Vagina (tissue), 2 donors: ENCODE measurements around the gene CDH13. TPM values are rescaled to one million over a fixed set of nuclear protein-coding genes. Genes with fewer than 3 reads are reported as not detected.

Experiments
- DNase-seq, 2 donors: peaks; one replicate each; pipeline ENCODE4 v3.0.0-alpha.2; 2017; ENCODE audit errors: extremely low spot score in 2 of 2
- H3K27ac ChIP-seq: fragments of 200-600 bp; sonication (generic); one replicate; pipeline ENCODE4 v1.5.1; 2019
- H3K27me3 ChIP-seq: fragments of 200-600 bp; sonication (generic); one replicate; pipeline ENCODE4 v1.5.1; 2019
- H3K36me3 ChIP-seq, 2 donors: fragments of 200-600 bp; sonication (generic); one replicate each; pipeline ENCODE4 v1.5.1; 2017 to 2019
- H3K4me1 ChIP-seq: fragments of 200-600 bp; sonication (generic); one replicate; pipeline ENCODE4 v1.5.1; 2019
- H3K4me3 ChIP-seq, 2 donors: fragments of 200-600 bp; sonication (generic); 1 replicate in 1 of 2; 2 replicates in 1 of 2; pipeline ENCODE4 v1.5.1; 2016 to 2019
- H3K9me3 ChIP-seq: fragments of 200-600 bp; sonication (generic); one replicate; pipeline ENCODE4 v1.5.1; 2019
- POLR2A ChIP-seq, 2 donors: fragments of 450-650 bp; IDR thresholded peaks; one replicate each; pipeline ENCODE4 v1.6.1; 2017; ENCODE audit warnings: antibody characterized with exemption in 2 of 2, mild to moderate bottlenecking in 2 of 2, moderate library complexity in 2 of 2
- POLR2AphosphoS5 ChIP-seq, 2 donors: sonication (generic); formaldehyde crosslinking; IDR thresholded peaks; one replicate each; pipeline ENCODE4 v1.9.0; 2017; ENCODE audit warnings: antibody characterized with exemption in 2 of 2, mild to moderate bottlenecking in 2 of 2, low read depth in 1 of 2; ENCODE audit not compliant: insufficient read depth in 1 of 2
- intact Hi-C: fragments of 100-400 bp; cut with DNase I; formaldehyde crosslinking; loops from one replicate; pipeline ENCODE4 v1.15.1; 2023
- total RNA-seq: library from RNA; depleted of rRNA; stranded (reverse); fragments of >200 nt; gene quantifications from one replicate; pipeline ENCODE4 v1.2.3, GENCODE V29; 2016
- TF ChIP-seq, protein P1 (sequence below), 3 experiments: fragments of 450-650 bp in 2 of 3; fragments of 200-600 bp in 1 of 3; sonication (generic) in 1 of 3; IDR thresholded peaks; one replicate each; pipeline ENCODE4 v1.5.1; 2017 to 2019; ENCODE audit warnings: antibody characterized with exemption in 3 of 3, mild to moderate bottlenecking in 2 of 3, moderate library complexity in 2 of 3

CDH13 gene
- total RNA-seq, 1 donor from 2014 or later, result 123 TPM

DNA sequence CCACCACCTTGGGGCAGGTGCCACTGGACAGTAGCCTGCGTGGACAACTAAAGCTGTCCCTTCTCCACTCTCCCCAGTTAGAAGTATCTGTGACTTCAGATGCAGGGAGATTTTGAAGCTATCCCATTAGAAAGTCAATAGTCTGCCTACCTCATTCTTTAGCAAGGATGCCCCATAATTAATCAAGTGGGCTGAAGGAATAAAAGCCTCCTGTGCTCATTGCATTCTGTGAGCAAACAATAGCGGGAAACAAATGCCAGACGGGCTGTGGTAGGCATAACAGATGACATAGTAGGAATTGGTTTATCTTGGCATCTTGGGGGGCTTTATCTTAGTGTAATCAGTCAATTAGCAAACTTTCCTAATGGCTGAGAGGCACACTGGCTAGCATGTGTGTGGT, 1084.3 kb downstream of the CDH13 start:
- intact Hi-C loops, result no loop called here
- Histone ChIP-seq H3K27me3 (no peaks in the 10 kb centered on the region), H3K4me3 (no peak overlapping the region), H3K9me3 (no peaks in the 10 kb centered on the region), H3K36me3 (no peaks in the 10 kb centered on the region), H3K27ac (no peak overlapping the region), H3K4me1 (no peaks in the 10 kb centered on the region)
- DNase-seq, result no peak
- TF ChIP-seq, protein P1, sequence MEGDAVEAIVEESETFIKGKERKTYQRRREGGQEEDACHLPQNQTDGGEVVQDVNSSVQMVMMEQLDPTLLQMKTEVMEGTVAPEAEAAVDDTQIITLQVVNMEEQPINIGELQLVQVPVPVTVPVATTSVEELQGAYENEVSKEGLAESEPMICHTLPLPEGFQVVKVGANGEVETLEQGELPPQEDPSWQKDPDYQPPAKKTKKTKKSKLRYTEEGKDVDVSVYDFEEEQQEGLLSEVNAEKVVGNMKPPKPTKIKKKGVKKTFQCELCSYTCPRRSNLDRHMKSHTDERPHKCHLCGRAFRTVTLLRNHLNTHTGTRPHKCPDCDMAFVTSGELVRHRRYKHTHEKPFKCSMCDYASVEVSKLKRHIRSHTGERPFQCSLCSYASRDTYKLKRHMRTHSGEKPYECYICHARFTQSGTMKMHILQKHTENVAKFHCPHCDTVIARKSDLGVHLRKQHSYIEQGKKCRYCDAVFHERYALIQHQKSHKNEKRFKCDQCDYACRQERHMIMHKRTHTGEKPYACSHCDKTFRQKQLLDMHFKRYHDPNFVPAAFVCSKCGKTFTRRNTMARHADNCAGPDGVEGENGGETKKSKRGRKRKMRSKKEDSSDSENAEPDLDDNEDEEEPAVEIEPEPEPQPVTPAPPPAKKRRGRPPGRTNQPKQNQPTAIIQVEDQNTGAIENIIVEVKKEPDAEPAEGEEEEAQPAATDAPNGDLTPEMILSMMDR (IDR thresholded peaks at IDR 0.05), result no peak
- no peak for TF ChIP-seq POLR2A (IDR thresholded peaks at IDR 0.05)
- no peak for TF ChIP-seq POLR2AphosphoS5 (IDR thresholded peaks at IDR 0.05; ENCODE audit: insufficient read depth in 1 of 2, low read depth in 1 of 2)

DNA sequence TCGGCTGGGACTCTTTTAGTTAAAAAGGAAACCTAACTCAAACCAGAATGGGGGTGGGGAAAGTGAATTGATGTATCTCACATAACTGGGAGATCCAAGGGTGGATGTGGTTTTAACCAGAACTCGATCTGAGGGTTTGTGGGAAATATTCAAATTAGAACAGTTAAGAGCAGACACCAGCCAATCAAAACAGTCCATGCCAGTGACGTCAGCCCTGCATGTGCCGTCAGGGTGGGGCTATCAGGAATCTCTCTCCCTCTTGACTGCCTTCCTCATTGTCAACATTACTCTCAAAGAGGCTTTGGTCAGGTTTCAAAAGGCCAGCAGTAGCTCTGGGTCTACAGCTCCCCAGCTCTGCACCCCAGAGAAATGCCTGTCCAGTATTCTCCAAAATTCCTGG, 1086.8 kb downstream of the CDH13 start:
- DNase-seq, result no peak
- TF ChIP-seq POLR2AphosphoS5 (IDR thresholded peaks at IDR 0.05; ENCODE audit: insufficient read depth in 1 of 2, low read depth in 1 of 2) (no peak), POLR2A (IDR thresholded peaks at IDR 0.05) (no peak)
- TF ChIP-seq, protein P1 (IDR thresholded peaks at IDR 0.05), result no peak
- Histone ChIP-seq H3K27ac (no peak overlapping the region), H3K36me3 (no peaks in the 10 kb centered on the region), H3K4me1 (no peaks in the 10 kb centered on the region), H3K9me3 (no peaks in the 10 kb centered on the region), H3K4me3 (no peak overlapping the region), H3K27me3 (no peaks in the 10 kb centered on the region)
- intact Hi-C loops, result no loop called here

DNA sequence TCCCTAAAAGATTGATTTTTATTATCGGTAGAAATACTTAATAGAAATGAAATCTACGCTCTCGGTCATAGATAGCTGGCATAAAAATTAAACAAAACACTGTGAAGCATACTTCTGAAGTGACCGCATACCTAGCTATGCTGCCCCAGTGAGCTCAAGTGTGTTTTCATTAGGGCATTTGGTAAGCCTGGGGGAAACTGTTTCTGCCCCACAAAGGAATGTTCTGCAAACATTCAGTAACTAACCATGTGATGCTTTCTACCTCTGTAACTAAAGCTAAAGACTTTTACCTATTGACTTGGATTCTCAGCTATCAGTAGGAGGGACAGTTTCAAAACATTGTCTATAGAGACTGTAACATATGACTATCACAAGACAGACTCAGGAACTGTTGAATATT, 1087.5 kb downstream of the CDH13 start:
- H3K36me3 ChIP-seq, result no peaks in the 10 kb centered on the region
- intact Hi-C loops, result no loop called here
- no peaks in the 10 kb centered on the region for H3K9me3 ChIP-seq
- no peak for TF ChIP-seq POLR2A (IDR thresholded peaks at IDR 0.05)
- no peak overlapping the region for H3K4me3 ChIP-seq
- H3K27me3 ChIP-seq, result no peaks in the 10 kb centered on the region
- DNase-seq, result no peak
- no peak overlapping the region for H3K27ac ChIP-seq
- no peaks in the 10 kb centered on the region for H3K4me1 ChIP-seq

DNA sequence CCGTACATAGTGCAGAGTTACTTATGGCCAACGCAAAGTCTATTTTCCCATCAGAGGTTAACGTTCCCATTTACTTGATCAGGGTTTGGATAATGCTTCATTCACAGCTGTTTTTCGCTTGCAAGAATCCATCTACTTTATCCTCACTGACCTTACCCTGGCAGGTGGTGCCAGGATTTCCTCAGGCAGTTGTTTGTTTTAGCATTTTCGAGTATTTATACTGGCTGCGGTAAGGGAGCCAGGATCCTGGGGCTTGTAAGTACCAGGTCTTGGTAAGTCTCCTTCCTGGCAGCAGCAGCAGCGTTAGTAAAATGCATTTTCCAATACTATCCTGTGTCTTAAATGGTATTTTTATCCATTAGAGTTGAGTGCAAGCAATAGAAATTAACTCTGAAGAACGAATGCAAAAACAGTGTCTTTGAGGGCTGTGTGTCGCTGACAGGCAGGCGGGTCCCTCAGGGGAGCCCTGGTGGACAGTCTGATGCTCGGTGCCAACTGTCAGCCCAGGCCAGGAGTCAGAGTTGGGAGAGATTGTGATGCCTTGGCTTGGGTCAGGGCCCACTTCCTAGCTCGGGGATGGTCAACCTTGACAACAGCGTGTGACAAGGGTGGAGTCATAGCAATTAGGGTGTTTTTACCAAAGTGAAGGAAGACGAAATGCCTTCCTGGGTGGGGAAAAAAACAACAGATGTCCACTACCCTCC, 1088.6 kb downstream of the CDH13 start:
- no peak for DNase-seq
- TF ChIP-seq POLR2A (IDR thresholded peaks at IDR 0.05) (no peak), POLR2AphosphoS5 (IDR thresholded peaks at IDR 0.05; ENCODE audit: insufficient read depth in 1 of 2, low read depth in 1 of 2) (no peak)
- TF ChIP-seq, protein P1 (IDR thresholded peaks at IDR 0.05), result no peak
- H3K4me3 ChIP-seq, result no peak overlapping the region
- intact Hi-C loops, result no loop called here
- H3K9me3 ChIP-seq, result no peaks in the 10 kb centered on the region
- no peak overlapping the region for H3K27ac ChIP-seq
- H3K27me3 ChIP-seq, result no peaks in the 10 kb centered on the region
- no peaks in the 10 kb centered on the region for H3K36me3 ChIP-seq
- no peaks in the 10 kb centered on the region for H3K4me1 ChIP-seq

DNA sequence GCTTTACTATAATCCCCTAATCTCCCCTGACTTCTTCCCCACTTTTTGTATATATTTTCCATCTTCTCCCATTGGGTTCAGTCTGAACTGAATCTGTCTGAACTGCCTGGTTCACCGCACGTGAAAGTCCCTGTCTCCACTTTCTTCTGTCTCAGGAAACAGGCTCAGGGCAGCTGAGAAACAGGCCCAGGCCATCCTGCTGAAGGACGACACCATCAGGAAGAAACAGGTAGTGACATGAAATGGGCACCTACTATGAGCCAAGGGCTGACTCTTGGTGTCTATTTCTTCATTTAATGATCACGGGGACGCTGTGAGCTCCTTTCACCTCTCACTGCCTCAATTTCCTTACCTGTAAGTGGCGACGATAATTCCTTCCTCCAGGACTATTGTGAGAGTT, 1090.5 kb downstream of the CDH13 start:
- DNase-seq, result no peak
- no peak overlapping the region for H3K27ac ChIP-seq
- no peaks in the 10 kb centered on the region for H3K27me3 ChIP-seq
- no peaks in the 10 kb centered on the region for H3K36me3 ChIP-seq
- no peak for TF ChIP-seq POLR2A (IDR thresholded peaks at IDR 0.05)
- TF ChIP-seq, protein P1 (IDR thresholded peaks at IDR 0.05), result no peak
- no peak for TF ChIP-seq POLR2AphosphoS5 (IDR thresholded peaks at IDR 0.05; ENCODE audit: insufficient read depth in 1 of 2, low read depth in 1 of 2)
- no peaks in the 10 kb centered on the region for H3K9me3 ChIP-seq
- no peak overlapping the region for H3K4me3 ChIP-seq
- no peaks in the 10 kb centered on the region for H3K4me1 ChIP-seq
- intact Hi-C loops, result no loop called here
